GM12872 (cell line): ENCODE measurements around the gene PRDM16.

Experiments
- CTCF ChIP-seq: IDR thresholded peaks from 3 replicates; pipeline ENCODE4 v1.5.1; 2011; ENCODE audit warnings: low read depth, mild to moderate bottlenecking, low read length, moderate library complexity; ENCODE audit not compliant: insufficient read depth

The PRDM16 gene

GRCh38 chr1:3115275-3116149 lies 46.5 kb downstream of the PRDM16 start:
- no peak for TF ChIP-seq CTCF

- no peak for TF ChIP-seq CTCF
Observed at GRCh38 chr1:3116150-3116510, 47.1 kb downstream of the PRDM16 start.

- TF ChIP-seq CTCF: no peak
Observed at GRCh38 chr1:3116560-3116959, 47.6 kb downstream of the PRDM16 start.

GRCh38 chr1:3117879-3118278 lies 48.9 kb downstream of the PRDM16 start:
- no peak for TF ChIP-seq CTCF

GRCh38 chr1:3119061-3119460 lies 50.1 kb downstream of the PRDM16 start:
- no peak for TF ChIP-seq CTCF

- no peak for TF ChIP-seq CTCF
Observed at GRCh38 chr1:3119725-3120124, 50.7 kb downstream of the PRDM16 start.

GRCh38 chr1:3120140-3120539 lies 51.1 kb downstream of the PRDM16 start:
- no peak for TF ChIP-seq CTCF
